PC-9 (cell line): ENCODE data around the gene IGSF8.

Source experiments
- EZH2 ChIP-seq: fragments of 200-600 bp; sonication (generic); IDR thresholded peaks from 2 replicates; pipeline ENCODE4 v1.8.0; 2017; ENCODE audit warnings: antibody characterized with exemption, low read depth
- TF ChIP-seq, protein P1 (sequence below): fragments of 200-600 bp; sonication (generic); conservative IDR thresholded peaks from 2 replicates; pipeline ENCODE4 v1.6.1; 2017; ENCODE audit warnings: mixed run types, antibody characterized with exemption, mild to moderate bottlenecking, moderate library complexity

DNA sequence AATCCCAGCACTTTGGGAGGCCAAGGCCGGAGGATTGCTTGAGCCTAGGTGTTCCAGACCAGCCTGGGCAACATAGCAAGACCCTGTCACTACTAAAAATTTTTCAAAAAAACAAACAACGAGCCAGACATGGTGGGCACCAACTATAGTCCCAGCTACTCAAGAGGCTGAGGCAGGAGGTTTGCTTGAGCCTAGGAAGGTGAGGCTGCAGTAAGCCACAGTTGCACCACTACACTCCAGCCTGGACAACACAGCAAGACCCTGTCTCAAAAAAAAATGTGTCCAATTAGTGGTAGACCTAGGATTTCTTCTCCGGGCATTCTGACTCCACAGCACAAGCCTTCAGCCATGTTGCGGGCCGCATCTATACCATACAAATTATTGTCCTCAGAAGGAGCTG lies 6.7 kb upstream of the IGSF8 start:
- TF ChIP-seq, protein P1, sequence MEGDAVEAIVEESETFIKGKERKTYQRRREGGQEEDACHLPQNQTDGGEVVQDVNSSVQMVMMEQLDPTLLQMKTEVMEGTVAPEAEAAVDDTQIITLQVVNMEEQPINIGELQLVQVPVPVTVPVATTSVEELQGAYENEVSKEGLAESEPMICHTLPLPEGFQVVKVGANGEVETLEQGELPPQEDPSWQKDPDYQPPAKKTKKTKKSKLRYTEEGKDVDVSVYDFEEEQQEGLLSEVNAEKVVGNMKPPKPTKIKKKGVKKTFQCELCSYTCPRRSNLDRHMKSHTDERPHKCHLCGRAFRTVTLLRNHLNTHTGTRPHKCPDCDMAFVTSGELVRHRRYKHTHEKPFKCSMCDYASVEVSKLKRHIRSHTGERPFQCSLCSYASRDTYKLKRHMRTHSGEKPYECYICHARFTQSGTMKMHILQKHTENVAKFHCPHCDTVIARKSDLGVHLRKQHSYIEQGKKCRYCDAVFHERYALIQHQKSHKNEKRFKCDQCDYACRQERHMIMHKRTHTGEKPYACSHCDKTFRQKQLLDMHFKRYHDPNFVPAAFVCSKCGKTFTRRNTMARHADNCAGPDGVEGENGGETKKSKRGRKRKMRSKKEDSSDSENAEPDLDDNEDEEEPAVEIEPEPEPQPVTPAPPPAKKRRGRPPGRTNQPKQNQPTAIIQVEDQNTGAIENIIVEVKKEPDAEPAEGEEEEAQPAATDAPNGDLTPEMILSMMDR = no peak
- TF ChIP-seq EZH2 = no peak
